Adipocyte (in vitro differentiated cells): ENCODE data around the gene NT5DC1.
"Not testable (repeated sequence)": the region's sequence is repeated elsewhere in the genome, so short reads cannot be mapped to it uniquely, and the experiment has no call there.

Experiments used
- DNase-seq: peaks from one replicate; pipeline ENCODE4 v3.0.0-alpha.2; 2015; ENCODE audit warnings: low read depth
- H3K27me3 ChIP-seq: replicated peaks from 2 replicates; pipeline ENCODE4 v1.7.0; 2013; ENCODE audit warnings: mild to moderate bottlenecking, low read length, moderate library complexity; ENCODE audit not compliant: control insufficient read depth, insufficient read depth
- H3K36me3 ChIP-seq: 2 replicates; pipeline ENCODE4 v1.7.0; 2013; ENCODE audit warnings: low read length, mild to moderate bottlenecking, moderate library complexity; ENCODE audit not compliant: control insufficient read depth, insufficient read depth, severe bottlenecking
- H3K4me1 ChIP-seq: 2 replicates; pipeline ENCODE4 v1.7.0; 2013; ENCODE audit warnings: mild to moderate bottlenecking, low read length, moderate library complexity; ENCODE audit not compliant: control insufficient read depth, insufficient read depth
- H3K4me3 ChIP-seq: 2 replicates; pipeline ENCODE4 v1.7.0; 2013; ENCODE audit warnings: mild to moderate bottlenecking, low read length, moderate library complexity
- H3K9ac ChIP-seq: 2 replicates; pipeline ENCODE4 v1.7.0; 2013; ENCODE audit warnings: mild to moderate bottlenecking, low read length, moderate library complexity
- H3K9me3 ChIP-seq: 2 replicates; pipeline ENCODE4 v1.7.0; 2013; ENCODE audit warnings: mild to moderate bottlenecking, low read length, moderate library complexity; ENCODE audit not compliant: control insufficient read depth

Gene NT5DC1

GRCh38 chr6:116283191-116283590, 182.5 kb downstream of the NT5DC1 start:
- no peak overlapping the region for H3K4me3 ChIP-seq
- no peaks in the 10 kb centered on the region for H3K36me3 ChIP-seq
- DNase-seq, result no peak
- H3K27me3 ChIP-seq, result no peaks in the 10 kb centered on the region
- H3K9me3 ChIP-seq, result no peaks in the 10 kb centered on the region
- peaks cover 20% of the 10 kb centered on the region for H3K4me1 ChIP-seq
- H3K9ac ChIP-seq, result no peak overlapping the region

GRCh38 chr6:116284984-116285383, 184.3 kb downstream of the NT5DC1 start:
- DNase-seq, H3K27me3 ChIP-seq, H3K9ac ChIP-seq, H3K9me3 ChIP-seq, H3K36me3 ChIP-seq, H3K4me3 ChIP-seq: not testable (repeated sequence)
- peaks cover 13% of the 10 kb centered on the region for H3K4me1 ChIP-seq

GRCh38 chr6:116286773-116287358, 186.2 kb downstream of the NT5DC1 start:
- no peaks in the 10 kb centered on the region for H3K36me3 ChIP-seq
- peak overlapping the region; percentile 20 for H3K9ac ChIP-seq
- no peaks in the 10 kb centered on the region for H3K9me3 ChIP-seq

GRCh38 chr6:116287689-116288282, 187.1 kb downstream of the NT5DC1 start:
- Histone ChIP-seq H3K9ac (no peak overlapping the region), H3K4me3 (no peak overlapping the region), H3K4me1 (peaks cover 22% of the 10 kb centered on the region), H3K27me3 (no peaks in the 10 kb centered on the region), H3K9me3 (no peaks in the 10 kb centered on the region), H3K36me3 (no peaks in the 10 kb centered on the region)
- DNase-seq, result peak; percentile 82

More at GRCh38 chr6:116286773-116287358, 186.2 kb downstream of the NT5DC1 start:
- no peaks in the 10 kb centered on the region for H3K27me3 ChIP-seq
- H3K4me1 ChIP-seq, result peaks cover 16% of the 10 kb centered on the region
- no peak overlapping the region for H3K4me3 ChIP-seq
- DNase-seq, result no peak

GRCh38 chr6:116289876-116290275, 189.2 kb downstream of the NT5DC1 start:
- no peak for DNase-seq
- Histone ChIP-seq H3K36me3 (no peaks in the 10 kb centered on the region), H3K9ac (no peak overlapping the region)

GRCh38 chr6:116290799-116291198, 190.1 kb downstream of the NT5DC1 start:
- no peak overlapping the region for H3K9ac ChIP-seq
- DNase-seq, result no peak
- peaks cover 22% of the 10 kb centered on the region for H3K4me1 ChIP-seq
- no peak overlapping the region for H3K4me3 ChIP-seq
- no peaks in the 10 kb centered on the region for H3K27me3 ChIP-seq
- no peaks in the 10 kb centered on the region for H3K36me3 ChIP-seq
- H3K9me3 ChIP-seq, result no peaks in the 10 kb centered on the region

More at GRCh38 chr6:116289876-116290275, 189.2 kb downstream of the NT5DC1 start:
- Histone ChIP-seq H3K9me3 (no peaks in the 10 kb centered on the region), H3K4me1 (peaks cover 22% of the 10 kb centered on the region), H3K4me3 (no peak overlapping the region), H3K27me3 (no peaks in the 10 kb centered on the region)

GRCh38 chr6:116291701-116292396, 191.2 kb downstream of the NT5DC1 start:
- DNase-seq, result no peak
- Histone ChIP-seq H3K36me3 (no peaks in the 10 kb centered on the region), H3K27me3 (no peaks in the 10 kb centered on the region), H3K4me3 (no peak overlapping the region), H3K4me1 (peaks cover 20% of the 10 kb centered on the region), H3K9me3 (no peaks in the 10 kb centered on the region), H3K9ac (no peak overlapping the region)

- Histone ChIP-seq H3K4me3 (no peak overlapping the region), H3K27me3 (no peaks in the 10 kb centered on the region), H3K36me3 (no peaks in the 10 kb centered on the region), H3K9me3 (no peaks in the 10 kb centered on the region), H3K9ac (no peak overlapping the region), H3K4me1 (peaks cover 17% of the 10 kb centered on the region)
- DNase-seq, result no peak
Measured at GRCh38 chr6:116292553-116292952, 191.9 kb downstream of the NT5DC1 start.

GRCh38 chr6:116298273-116298672, 197.6 kb downstream of the NT5DC1 start:
- no peak for DNase-seq

GRCh38 chr6:116298973-116299372, 198.3 kb downstream of the NT5DC1 start:
- Histone ChIP-seq H3K9ac (no peak overlapping the region), H3K4me3 (no peak overlapping the region), H3K36me3 (no peaks in the 10 kb centered on the region), H3K27me3 (no peaks in the 10 kb centered on the region), H3K4me1 (peaks cover 4% of the 10 kb centered on the region), H3K9me3 (peaks cover 8% of the 10 kb centered on the region)
- DNase-seq, result no peak

More at GRCh38 chr6:116298273-116298672, 197.6 kb downstream of the NT5DC1 start:
- Histone ChIP-seq H3K9ac (no peak overlapping the region), H3K9me3 (peaks cover 8% of the 10 kb centered on the region), H3K27me3 (no peaks in the 10 kb centered on the region), H3K4me1 (peaks cover 4% of the 10 kb centered on the region), H3K4me3 (no peak overlapping the region), H3K36me3 (no peaks in the 10 kb centered on the region)
